GM23248 (cell line): ENCODE data around the gene GNG2.

ENCODE experiments used
- EZH2 ChIP-seq: fragments of 200-600 bp; sonication (generic); IDR thresholded peaks from 2 replicates; pipeline ENCODE4 v1.6.1; 2018; ENCODE audit warnings: antibody characterized with exemption, mild to moderate bottlenecking; ENCODE audit not compliant: insufficient read depth, poor library complexity, severe bottlenecking
- EZH2phosphoT487 ChIP-seq: fragments of 200-600 bp; sonication (generic); IDR thresholded peaks from 2 replicates; pipeline ENCODE4 v1.6.1; 2018; ENCODE audit warnings: antibody characterized with exemption, moderate library complexity, mild to moderate bottlenecking, low read depth; ENCODE audit not compliant: insufficient read depth

DNA sequence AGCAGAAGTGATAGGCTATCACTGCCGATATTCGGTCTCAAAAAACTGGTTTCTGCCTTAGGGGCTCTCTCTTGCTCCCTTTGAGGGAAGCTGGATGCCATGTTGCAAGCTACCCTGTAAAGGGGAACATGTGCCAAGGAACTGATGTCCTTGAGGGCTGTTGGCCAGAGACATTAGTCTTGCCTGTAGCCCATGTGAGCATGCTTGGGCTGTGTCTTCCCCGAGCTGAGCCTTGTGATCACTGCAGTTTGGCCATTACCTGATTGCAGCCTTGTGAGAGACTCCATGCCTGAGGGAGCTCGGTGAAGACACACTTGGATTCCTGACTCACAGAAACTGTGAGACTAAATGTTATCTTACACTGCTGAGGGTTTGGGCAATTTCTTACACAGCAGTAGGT is 147.7 kb downstream of the GNG2 start:
- TF ChIP-seq EZH2: no peak
- no peak for TF ChIP-seq EZH2phosphoT487
